Right renal pelvis (tissue), 4 donors: ENCODE results near the gene DCC. TPM values are rescaled to one million over a fixed set of nuclear protein-coding genes. Genes with fewer than 3 reads are reported as not detected.

Source experiments
- DNase-seq, 4 donors: peaks; one replicate each; pipeline ENCODE4 v3.0.0-alpha.2; 2013; ENCODE audit warnings: low read depth in 4 of 4, low spot score in 3 of 4, missing footprints in 1 of 4
- polyA plus RNA-seq, 4 donors: library from polyadenylated mRNA; unstranded; fragments of 120-200 nt; gene quantifications; one replicate each; pipeline ENCODE4 v1.2.1, GENCODE V29; 2013; ENCODE audit not compliant: insufficient read length in 4 of 4

Gene DCC, protein sequence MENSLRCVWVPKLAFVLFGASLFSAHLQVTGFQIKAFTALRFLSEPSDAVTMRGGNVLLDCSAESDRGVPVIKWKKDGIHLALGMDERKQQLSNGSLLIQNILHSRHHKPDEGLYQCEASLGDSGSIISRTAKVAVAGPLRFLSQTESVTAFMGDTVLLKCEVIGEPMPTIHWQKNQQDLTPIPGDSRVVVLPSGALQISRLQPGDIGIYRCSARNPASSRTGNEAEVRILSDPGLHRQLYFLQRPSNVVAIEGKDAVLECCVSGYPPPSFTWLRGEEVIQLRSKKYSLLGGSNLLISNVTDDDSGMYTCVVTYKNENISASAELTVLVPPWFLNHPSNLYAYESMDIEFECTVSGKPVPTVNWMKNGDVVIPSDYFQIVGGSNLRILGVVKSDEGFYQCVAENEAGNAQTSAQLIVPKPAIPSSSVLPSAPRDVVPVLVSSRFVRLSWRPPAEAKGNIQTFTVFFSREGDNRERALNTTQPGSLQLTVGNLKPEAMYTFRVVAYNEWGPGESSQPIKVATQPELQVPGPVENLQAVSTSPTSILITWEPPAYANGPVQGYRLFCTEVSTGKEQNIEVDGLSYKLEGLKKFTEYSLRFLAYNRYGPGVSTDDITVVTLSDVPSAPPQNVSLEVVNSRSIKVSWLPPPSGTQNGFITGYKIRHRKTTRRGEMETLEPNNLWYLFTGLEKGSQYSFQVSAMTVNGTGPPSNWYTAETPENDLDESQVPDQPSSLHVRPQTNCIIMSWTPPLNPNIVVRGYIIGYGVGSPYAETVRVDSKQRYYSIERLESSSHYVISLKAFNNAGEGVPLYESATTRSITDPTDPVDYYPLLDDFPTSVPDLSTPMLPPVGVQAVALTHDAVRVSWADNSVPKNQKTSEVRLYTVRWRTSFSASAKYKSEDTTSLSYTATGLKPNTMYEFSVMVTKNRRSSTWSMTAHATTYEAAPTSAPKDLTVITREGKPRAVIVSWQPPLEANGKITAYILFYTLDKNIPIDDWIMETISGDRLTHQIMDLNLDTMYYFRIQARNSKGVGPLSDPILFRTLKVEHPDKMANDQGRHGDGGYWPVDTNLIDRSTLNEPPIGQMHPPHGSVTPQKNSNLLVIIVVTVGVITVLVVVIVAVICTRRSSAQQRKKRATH (N-terminal part only)
- 10 to 100 TPM in 2 of 4 donors, 1 to 10 TPM in 2; 5.8 to 10.5 (median 9.0) TPM for polyA plus RNA-seq

DNA sequence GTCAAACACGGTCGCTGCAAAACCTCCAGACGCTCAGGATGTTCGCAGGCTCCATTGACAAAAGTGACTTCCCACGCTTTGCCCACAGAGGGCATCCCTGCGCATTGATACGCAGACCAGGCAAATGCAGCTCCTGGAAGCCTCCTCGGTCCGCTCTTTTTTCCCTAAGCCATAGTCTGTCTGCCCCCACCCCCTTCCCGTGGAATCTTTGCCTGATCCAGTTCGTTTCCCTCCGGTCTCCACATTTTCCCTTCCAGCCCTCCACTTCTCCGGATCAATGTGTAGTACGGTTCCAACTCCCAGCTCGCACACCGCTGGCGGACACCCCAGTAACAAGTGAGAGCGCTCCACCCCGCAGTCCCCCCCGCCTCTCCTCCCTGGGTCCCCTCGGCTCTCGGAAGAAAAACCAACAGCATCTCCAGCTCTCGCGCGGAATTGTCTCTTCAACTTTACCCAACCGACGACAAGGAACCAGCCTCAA is at the start of gene DCC:
Gene DCC, plus strand, starts transcription at position 307 of the 481 bp plus-strand sequence. CDS start 591 bp downstream, outside the sequence.
- peak in 1 of 4 donors; percentile 56 for DNase-seq

DNA sequence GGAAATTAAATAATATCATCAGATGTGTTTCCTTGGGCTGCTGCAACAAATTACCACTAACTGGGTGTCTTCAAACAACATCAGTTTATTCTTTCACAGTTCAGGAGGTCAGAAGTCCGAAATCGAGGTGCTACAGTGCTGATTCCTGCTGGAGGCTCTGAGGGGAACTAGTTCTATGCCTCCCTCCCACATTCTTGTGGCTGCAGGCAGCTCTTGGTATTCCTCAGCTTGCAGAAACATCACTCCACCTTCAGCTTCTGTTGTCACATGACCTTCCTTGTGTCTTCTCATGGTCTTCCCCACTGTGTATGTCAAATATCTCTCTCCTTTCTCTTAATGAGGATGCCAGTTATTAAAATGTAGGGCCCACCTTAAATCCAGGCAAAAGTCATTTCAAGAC is 29.3 kb upstream of the DCC start:
- DNase-seq: no peak

DNA sequence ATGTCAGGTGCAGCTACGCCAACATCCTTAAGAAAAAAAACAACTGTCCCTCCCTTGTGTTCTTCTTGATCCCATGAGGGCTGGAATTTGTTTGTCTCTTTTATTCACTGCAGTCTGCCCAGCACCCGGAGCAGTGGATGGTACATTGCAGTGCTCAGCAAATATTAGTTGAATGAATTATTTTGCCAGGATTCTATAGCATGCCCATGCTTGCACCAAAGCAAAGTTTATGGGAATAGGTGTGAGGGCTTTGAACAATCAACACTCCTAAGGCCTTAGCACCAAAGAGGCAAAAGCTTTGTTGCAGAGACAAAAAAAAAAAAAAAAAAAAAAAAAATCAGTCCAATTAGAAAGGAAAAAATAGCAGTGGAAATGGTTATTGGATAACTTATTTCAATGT is 28.7 kb upstream of the DCC start:
- no peak for DNase-seq

DNA sequence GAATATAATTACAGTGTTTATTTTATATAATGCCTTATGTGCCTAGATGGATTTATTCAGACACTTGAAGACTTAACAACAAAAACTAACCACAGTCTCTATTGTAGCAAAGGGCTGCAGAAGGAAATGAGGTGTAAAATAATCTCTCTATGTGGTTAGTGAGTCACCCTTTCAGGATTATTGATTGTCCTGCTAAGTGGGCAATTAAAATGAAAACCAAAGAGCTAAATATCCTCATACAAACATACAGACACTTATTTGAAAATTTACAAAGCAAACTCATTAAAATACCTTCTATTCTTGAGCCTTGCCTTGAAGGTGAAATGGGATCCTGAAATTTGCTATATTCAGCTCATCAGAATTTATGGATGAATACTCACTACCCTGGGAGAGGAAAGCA is 27.7 kb upstream of the DCC start:
- no peak for DNase-seq

DNA sequence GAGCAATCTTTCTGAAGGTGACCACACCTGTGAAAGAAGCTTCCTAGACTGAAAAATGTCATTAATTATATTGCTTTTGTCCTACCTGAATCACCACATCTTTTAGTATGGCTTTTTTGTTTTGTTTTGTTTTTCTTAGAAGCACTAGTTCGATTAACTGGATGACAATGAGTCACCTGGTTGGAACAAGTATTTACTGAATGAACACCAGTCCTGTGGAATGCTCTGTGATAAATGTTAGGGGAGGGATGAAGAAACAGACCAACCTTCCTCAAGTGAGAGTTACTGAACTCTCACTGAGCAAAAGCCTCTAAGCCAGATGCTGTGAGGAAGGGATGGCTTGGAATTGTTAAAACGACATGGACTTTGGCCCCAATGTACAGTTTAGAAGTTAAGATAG is 26.8 kb upstream of the DCC start:
- no peak for DNase-seq

DNA sequence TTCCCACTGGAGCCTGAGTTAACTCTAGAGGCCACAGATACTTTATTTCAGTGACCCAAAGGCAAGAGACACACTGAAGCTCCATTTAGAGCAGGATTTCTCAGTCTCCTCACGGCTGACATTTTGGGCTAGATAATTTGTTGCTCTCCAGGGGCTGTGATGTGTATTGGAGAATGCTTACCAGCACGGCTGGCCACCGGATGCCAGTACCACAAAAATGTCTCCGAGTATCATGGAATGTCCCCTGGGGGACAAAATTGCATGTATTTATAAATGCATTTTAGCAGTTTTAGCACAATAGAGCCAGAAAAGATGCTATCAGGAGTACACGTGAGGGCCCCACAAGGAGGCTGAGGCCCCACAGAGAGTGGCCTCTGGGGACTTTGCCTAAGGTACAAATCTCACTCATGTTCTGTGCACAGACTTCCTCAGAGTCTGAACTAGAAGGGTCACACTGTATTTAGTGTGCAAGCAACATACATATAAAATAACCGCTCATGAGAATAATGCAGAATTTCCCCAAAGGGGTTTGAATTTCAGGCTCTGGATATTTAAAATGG is 20.5 kb upstream of the DCC start:
- no peak for DNase-seq

DNA sequence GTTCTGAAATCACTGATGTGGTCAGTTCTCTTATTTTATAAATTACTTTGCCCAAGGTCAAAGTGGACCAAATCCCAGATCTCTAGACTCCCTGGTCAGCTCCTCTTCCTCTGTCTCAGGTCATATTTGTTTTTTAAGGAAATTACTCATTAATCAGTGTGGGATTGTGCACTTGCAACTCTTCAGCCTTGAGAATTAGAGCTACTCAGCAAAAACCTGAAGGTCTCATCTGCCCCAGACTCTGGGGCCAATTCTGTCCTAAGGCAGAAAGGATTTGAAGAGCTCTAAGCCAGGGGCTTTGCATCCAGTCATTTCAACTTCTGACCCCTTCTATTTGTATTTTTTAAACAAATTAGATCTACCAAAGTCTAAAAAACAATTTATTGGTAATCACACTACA is 17.7 kb upstream of the DCC start:
- DNase-seq: no peak

DNA sequence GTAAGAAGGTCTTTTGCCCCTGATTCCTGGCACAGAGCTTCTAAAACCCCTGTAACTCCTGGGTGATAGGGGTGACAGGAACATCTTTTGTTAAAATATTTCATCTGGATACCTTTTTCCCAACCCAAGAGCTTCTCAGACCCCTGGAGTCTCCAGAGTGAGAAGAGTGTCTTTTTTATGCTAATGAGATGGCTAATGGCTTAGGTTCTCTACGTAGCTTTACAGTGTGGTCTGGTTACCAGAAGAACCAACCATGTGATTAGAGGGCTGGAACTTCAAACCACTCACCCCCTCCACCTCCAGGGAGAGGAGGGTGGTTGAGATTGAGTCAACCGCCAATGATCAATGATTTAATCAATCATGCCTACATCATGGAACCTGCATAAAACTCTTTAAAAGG is 16.2 kb upstream of the DCC start:
- DNase-seq: no peak

DNA sequence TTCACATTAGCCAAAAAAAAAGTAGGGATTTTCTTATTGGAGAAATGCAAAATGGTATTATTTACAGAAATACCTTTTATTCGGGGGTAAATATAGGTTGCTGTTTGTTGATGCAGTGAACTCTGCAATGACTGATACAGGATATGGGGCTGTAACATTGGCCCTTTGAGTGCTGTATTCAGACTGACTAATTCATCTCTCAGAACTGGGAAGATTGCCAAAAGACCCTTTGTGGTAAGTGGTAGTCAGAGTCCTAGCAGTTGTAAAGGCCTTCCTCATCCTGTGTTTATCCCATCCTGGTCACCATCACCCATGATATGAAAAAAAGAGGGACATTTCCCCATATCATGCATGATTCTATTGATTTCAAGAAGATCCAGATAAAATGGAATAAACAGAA is 14.0 kb upstream of the DCC start:
- DNase-seq: no peak

DNA sequence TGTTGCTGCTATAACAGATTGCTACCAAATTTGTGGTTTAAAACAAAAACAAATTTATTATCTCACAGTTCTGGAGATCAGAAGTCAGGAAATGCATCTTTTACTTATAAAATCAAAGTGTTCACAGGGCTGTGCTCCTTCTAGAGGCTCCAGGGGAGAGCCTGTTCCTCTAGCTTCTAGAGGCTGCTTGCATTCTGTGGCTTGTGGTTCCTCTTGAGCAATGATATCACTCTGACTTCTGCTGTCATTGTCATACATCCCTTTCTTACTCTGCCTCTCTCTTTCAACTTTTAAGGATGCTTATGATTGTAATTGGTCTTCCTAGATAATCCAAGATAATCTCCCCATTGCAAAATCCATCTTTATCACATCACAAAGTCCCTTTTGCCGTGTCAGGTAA is 6.1 kb upstream of the DCC start:
- no peak for DNase-seq

DNA sequence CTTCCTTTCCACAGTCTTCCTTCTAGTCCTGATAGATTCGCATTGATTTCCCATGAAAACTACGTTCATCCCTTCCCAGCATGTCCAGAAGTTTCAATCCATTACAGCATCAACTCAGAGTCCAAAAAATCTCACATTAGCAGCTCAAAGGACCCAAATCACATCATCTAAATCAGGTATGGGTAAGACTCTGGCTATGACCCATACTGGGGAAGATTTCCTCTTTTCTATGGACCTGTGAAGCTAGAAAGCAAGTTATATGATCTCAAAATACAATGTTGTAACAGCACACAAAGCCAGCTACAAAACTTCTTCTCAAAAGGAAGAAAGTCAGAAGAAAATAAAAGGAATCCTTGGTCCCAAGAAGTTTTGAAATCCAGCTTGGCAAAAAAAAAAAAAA is 5.7 kb upstream of the DCC start:
- no peak for DNase-seq

DNA sequence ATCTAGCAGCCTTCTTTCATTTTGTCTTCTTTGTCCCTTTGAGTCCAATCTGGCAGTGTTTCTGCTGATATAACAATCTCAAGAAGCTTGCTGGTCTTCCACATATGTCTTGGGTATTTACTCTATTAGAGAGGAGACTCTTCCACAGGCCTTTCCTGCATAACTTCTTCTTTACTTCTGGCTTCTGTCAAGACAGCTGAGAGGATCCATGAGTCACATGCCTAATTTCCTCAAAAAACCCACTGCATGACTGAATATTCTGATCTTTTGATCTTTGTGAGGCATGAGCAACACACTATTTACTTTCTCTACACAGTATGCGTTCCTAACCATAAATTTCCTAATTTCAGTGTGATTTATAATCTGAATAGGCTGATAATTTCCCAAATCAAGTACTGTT is 5.1 kb upstream of the DCC start:
- DNase-seq: no peak

DNA sequence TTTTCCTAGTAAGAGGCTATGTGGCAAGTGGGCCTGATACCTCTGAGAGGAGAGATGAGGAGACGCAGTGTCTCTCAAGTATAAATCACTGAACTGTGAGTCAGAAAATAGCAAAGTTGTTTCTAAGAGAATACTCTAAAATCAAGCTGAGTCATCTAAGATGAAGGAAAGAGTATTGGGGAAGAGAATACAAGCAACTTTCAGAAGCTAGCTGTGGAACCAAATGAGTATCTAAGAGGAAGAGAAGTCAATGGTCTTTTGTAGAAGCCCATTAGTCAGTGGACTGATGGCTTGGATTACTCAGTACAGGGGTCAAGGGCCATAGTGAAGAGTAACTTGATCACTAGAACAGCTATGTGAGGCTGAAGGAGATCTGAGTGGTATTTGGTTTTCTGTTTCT is 2.7 kb upstream of the DCC start:
- no peak for DNase-seq

DNA sequence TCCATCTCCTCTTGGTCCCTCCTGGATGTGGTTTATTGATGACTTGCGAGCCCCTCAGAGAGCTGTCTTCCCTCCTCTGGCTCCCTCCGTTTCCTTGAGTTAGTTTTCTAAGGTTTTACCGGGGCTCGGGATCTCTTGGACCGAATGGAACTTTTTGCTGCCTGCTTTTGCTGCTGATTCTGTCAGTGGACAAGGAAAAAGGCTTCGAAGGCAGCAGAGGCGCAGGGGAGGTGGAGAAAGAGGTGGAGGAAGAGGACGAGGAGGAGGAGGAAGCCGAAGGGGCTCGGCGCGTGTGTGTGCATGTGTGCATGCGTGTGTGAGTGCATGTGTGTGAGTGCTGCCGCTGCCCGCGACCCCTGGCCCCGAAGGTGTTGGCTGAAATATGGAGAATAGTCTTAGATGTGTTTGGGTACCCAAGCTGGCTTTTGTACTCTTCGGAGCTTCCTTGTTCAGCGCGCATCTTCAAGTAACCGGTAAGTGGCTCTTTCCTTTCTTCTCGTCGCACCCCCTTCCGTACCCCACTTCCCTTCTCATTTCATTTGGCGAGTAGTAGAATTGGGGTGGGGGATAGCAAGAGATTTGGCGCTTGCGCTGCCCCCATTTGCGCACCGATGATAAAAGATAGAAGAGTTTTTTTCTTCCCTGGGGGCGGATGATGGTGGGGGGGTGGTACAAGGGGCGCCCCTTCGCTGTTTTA is 557 bp downstream of the DCC start:
- DNase-seq: no peak

DNA sequence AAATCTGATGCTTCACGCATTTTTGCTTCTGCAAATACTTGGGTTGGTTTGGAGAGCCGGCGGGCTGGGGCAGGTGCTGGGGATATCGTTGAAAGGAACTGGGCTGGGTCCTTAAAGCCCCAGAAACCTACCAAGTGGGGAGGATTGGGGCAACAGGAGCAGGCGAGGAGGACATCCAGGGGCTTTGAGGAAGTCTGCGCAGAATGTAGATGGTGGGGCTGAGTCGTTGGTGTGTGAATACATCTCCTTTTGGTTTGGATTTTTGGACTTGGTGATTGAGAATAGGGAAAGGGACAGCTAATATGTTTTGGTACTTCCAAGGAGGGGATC is 1.1 kb downstream of the DCC start:
- no peak for DNase-seq

DNA sequence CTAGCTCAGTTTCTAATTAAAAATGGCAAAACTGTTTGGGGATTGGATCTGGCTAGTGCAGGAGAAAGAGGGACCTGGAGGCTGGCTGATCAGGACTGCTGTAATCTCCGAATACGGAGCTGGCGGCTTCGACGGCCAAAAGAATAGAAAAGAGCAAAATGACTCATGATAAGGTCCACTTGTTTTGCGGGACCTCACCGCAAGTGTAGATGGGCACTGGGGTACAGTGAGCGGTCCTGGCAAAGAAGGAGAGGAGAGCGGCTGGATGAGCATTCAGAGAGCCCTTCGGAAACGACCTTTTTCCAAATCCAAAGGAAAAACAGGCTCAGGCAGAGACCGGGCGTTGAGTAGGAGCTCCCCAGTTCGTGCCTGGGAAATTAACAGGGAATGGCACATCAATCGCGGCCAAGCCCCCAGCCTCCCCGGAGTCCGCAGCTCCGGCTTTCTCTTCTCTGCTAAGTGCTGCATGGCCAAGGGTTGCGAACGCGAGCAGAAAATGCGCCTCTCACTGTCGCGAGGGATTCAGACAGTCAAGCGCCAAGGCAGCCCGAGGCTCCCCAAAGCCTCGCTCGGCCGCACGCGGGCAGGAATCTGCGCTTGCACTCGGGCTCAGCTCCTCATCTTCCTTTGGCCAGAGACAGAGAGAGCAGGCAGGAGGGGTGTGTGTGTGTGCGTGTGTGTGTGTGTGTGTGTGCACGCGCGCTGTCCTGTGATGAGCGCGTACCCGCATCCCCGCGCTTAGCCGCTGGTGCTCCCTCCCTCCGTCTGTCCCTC is 1.8 kb downstream of the DCC start:
- no peak for DNase-seq

DNA sequence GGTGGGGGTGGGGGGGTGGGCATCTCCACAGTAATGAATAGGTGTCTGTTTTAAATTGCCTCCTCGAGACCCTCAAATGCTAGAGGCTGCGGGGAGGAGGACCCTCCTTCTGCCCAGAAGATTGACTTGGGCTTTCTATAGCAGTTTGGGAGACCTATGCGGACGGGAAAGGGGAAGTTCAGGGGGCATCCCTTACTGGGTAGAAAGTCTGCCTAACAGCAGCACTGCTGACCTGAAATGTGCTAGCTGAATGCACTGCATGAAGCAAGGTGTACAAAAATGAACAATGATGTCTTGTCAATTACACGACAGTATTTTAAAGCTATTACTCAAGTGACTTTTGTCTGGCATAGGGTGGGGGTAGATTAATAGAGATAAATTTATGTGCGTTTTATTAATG is 2.5 kb downstream of the DCC start:
- no peak for DNase-seq

DNA sequence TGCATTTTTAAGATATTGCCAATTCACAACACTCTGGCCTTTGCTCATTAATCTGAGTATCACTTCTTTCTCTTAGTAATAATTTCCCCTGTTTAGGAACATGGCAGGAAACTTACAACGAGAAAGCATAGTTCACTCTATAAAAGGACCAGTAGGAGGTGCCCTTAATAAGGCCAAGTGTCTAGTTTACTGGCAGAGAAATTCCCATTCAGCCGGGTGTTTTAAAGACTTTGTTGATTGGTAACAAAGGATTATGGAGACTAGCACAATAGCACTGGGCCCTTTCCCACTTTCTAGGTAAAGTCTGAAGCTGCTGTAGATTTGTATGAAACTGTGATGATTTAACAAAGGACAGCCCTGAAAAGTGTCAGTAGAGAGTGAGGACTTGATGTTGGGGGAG is 3.1 kb downstream of the DCC start:
- DNase-seq: no peak

DNA sequence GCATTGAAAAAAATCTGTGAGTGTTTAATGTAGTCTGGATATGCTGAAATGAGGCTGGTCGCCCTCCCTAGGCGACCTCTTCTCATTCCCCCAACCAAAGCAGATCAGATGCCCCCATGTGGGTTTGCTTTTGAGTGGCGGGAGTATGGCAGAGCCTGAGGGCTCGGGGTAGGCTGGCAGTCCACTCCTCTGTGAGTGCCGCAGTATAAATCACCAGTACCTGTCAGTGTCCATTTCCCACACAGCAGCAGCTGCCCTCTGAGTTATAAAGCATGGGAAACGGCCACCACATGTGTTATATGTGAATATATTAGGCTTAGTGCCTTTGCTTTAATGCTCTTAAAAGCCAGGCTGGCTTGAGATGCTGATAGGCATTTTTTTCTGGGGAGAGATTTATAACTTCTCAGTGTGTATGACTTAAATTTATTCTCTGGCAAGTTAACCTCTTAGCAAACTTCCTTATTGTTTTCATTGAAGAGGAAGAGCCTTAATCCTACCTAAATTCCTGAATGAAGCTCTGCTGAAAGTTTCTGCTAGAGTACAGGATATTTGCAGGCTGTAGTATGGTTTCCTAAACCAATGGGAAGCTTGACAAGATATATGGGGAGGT is 3.8 kb downstream of the DCC start:
- DNase-seq: no peak
